Measurements from ENCODE around the gene ACP2.

GRCh38 chr11:47235163-47235562 lies 13.5 kb downstream of the ACP2 start:
- TF ChIP-seq REST (IDR thresholded peaks at IDR 0.05; ENCODE audit: low read depth) (no peak), EGR1 (IDR thresholded peaks at IDR 0.05) (no peak), YY1 (IDR thresholded peaks at IDR 0.05; ENCODE audit: low read depth) (no peak), EP300 (IDR thresholded peaks at IDR 0.05; ENCODE audit: borderline replicate concordance) (no peak), TAF1 (IDR thresholded peaks at IDR 0.05; ENCODE audit: low read depth) (no peak), TEAD4 (IDR thresholded peaks at IDR 0.05) (no peak), RAD21 (IDR thresholded peaks at IDR 0.05; ENCODE audit: low read depth) (no peak), CEBPB (IDR thresholded peaks at IDR 0.05) (no peak), CREB1 (IDR thresholded peaks at IDR 0.05; ENCODE audit: low read depth) (no peak)
